GM23248 (cell line): ENCODE results near the gene PCDH1. TPM values are rescaled to one million over a fixed set of nuclear protein-coding genes. Genes with fewer than 3 reads are reported as not detected.

ENCODE experiments used
- DNase-seq: peaks from one replicate; pipeline ENCODE4 v3.0.0-alpha.2; 2015
- H2AFZ ChIP-seq: fragments of 200-600 bp; sonication (generic); 2 replicates; pipeline ENCODE4 v1.6.1; 2016; ENCODE audit warnings: antibody characterized with exemption
- H3F3A ChIP-seq: fragments of 200-600 bp; sonication (generic); 2 replicates; pipeline ENCODE4 v1.6.1; 2016; ENCODE audit warnings: mild to moderate bottlenecking, antibody characterized with exemption, mixed run types; ENCODE audit not compliant: insufficient read depth
- H3K27ac ChIP-seq: fragments of 200-600 bp; sonication (generic); 2 replicates; pipeline ENCODE4 v1.5.1; 2016; ENCODE audit warnings: mild to moderate bottlenecking
- H3K27me3 ChIP-seq: fragments of 200-600 bp; sonication (generic); replicated peaks from 2 replicates; pipeline ENCODE4 v1.6.1; 2016; ENCODE audit warnings: mild to moderate bottlenecking; ENCODE audit not compliant: insufficient read depth
- H3K36me3 ChIP-seq: fragments of 200-600 bp; sonication (generic); 2 replicates; pipeline ENCODE4 v1.6.1; 2016; ENCODE audit warnings: low read depth, mild to moderate bottlenecking
- H3K4me1 ChIP-seq: fragments of 200-600 bp; sonication (generic); 2 replicates; pipeline ENCODE4 v1.6.1; 2016; ENCODE audit warnings: mild to moderate bottlenecking; ENCODE audit not compliant: insufficient read depth
- H3K4me2 ChIP-seq: fragments of 200-600 bp; sonication (generic); one replicate; pipeline ENCODE4 v1.6.1; 2016; ENCODE audit warnings: mild to moderate bottlenecking; ENCODE audit not compliant: unreplicated experiment
- H3K4me3 ChIP-seq: fragments of 200-600 bp; sonication (generic); 2 replicates; pipeline ENCODE4 v1.5.1; 2016; ENCODE audit warnings: mild to moderate bottlenecking
- H3K79me2 ChIP-seq: fragments of 200-600 bp; sonication (generic); 2 replicates; pipeline ENCODE4 v1.6.1; 2016; ENCODE audit warnings: mild to moderate bottlenecking; ENCODE audit not compliant: insufficient read depth
- H3K9ac ChIP-seq: fragments of 200-600 bp; sonication (generic); 2 replicates; pipeline ENCODE4 v1.6.1; 2016; ENCODE audit warnings: mild to moderate bottlenecking
- H3K9me2 ChIP-seq: fragments of 200-600 bp; sonication (generic); 2 replicates; pipeline ENCODE4 v1.6.1; 2016; ENCODE audit warnings: mixed run types, mild to moderate bottlenecking, moderate library complexity; ENCODE audit not compliant: insufficient read depth
- H3K9me3 ChIP-seq: fragments of 200-600 bp; sonication (generic); one replicate; pipeline ENCODE4 v1.6.1; 2017; ENCODE audit warnings: low read depth
- H4K20me1 ChIP-seq: fragments of 200-600 bp; sonication (generic); 2 replicates; pipeline ENCODE4 v1.6.0; 2016; ENCODE audit not compliant: insufficient read depth
- EZH2 ChIP-seq: fragments of 200-600 bp; sonication (generic); IDR thresholded peaks from 2 replicates; pipeline ENCODE4 v1.6.1; 2018; ENCODE audit warnings: antibody characterized with exemption, mild to moderate bottlenecking; ENCODE audit not compliant: insufficient read depth, poor library complexity, severe bottlenecking
- EZH2phosphoT487 ChIP-seq: fragments of 200-600 bp; sonication (generic); IDR thresholded peaks from 2 replicates; pipeline ENCODE4 v1.6.1; 2018; ENCODE audit warnings: antibody characterized with exemption, moderate library complexity, mild to moderate bottlenecking, low read depth; ENCODE audit not compliant: insufficient read depth
- WGBS, 2 experiments: methylation state at CpG; one replicate each; pipeline ENCODE4 v1.1.6; 2015 to 2017; ENCODE audit warnings: low lambda C conversion rate in 2 of 2, low coverage in 1 of 2; ENCODE audit errors: missing lambda C conversion rate in 2 of 2; 5-methylcytosine and 5-hydroxymethylcytosine counted together
- in situ Hi-C: fragments of 300-500 bp; cut with MboI; formaldehyde crosslinking; loops from 2 replicates; pipeline ENCODE4 v1.15.0; 2020
- polyA plus RNA-seq: library from polyadenylated mRNA; unstranded; fragments of >200 nt; fragmentation: Nextera tagmentation; extraction: Ambion mirVana; gene quantifications from 2 replicates; pipeline ENCODE4 v1.2.1, GENCODE V29; 2016
- total RNA-seq: library from RNA; depleted of rRNA; stranded (reverse); fragments of >200 nt; shearing (Covaris generic); gene quantifications from 2 replicates; pipeline ENCODE4 v1.2.3, GENCODE V29; 2014

Gene PCDH1
- total and polyA plus RNA-seq, 2 experiments from 2014 or later, result 1.6 to 3.5 TPM

GRCh38 chr5:141904551-141904950, 26.3 kb upstream of the PCDH1 start:
- no peak overlapping the region for H3K4me2 ChIP-seq
- TF ChIP-seq EZH2phosphoT487 (no peak), EZH2 (no peak)
- H3K79me2 ChIP-seq, result no peaks in the 10 kb centered on the region
- in situ Hi-C loops, result no loop called here
- H3K36me3 ChIP-seq, result no peaks in the 10 kb centered on the region
- peaks cover 13% of the 10 kb centered on the region for H3F3A ChIP-seq
- no peaks in the 10 kb centered on the region; the same call in 1 of the 2 replicates for H4K20me1 ChIP-seq
- H3K27me3 ChIP-seq, result no peaks in the 10 kb centered on the region
- H3K27ac ChIP-seq, result no peak overlapping the region
- no peaks in the 10 kb centered on the region for H3K9me3 ChIP-seq
- H3K9ac ChIP-seq, result no peak overlapping the region
- H2AFZ ChIP-seq, result no peak overlapping the region
- DNase-seq, result no peak
- 60 to 64% methylated on average over 5 of the region's 5 CpGs for WGBS, 2 experiments
- H3K9me2 ChIP-seq, result no peaks in the 10 kb centered on the region
- peaks cover 11% of the 10 kb centered on the region for H3K4me1 ChIP-seq
- no peak overlapping the region for H3K4me3 ChIP-seq

DNA sequence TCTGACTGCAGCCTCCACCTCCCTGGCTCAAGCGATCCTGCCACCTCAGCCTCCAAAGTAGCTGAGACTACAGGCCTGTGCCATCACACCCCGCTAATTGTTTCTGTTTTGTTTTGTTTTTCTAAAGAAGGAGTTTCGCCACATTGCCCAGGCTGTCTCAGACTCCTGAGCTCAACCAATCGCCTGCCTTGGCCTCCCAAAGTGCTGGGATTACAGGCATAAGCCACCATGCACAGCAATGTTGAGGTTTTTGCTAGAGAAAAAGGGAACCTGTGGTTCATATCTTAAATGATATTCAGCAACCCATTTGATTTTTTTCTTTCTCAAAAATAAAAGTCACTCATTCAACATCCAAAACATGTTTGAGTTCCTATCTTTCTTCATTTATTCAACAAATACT, 25.1 kb upstream of the PCDH1 start:
- peaks cover under 1% of the 10 kb centered on the region; the same call in 1 of the 2 replicates for H3F3A ChIP-seq
- no peak overlapping the region for H3K9ac ChIP-seq
- no peak overlapping the region for H3K4me3 ChIP-seq
- no peaks in the 10 kb centered on the region for H3K27me3 ChIP-seq
- H2AFZ ChIP-seq, result no peak overlapping the region
- H3K4me2 ChIP-seq, result no peak overlapping the region
- H3K9me3 ChIP-seq, result no peaks in the 10 kb centered on the region
- H3K27ac ChIP-seq, result no peak overlapping the region
- H3K36me3 ChIP-seq, result no peaks in the 10 kb centered on the region
- DNase-seq, result no peak
- 54 to 66% methylated on average over 4 of the region's 4 CpGs for WGBS, 2 experiments
- H3K9me2 ChIP-seq, result no peaks in the 10 kb centered on the region
- no peaks in the 10 kb centered on the region for H3K79me2 ChIP-seq
- TF ChIP-seq EZH2 (no peak), EZH2phosphoT487 (no peak)
- no peaks in the 10 kb centered on the region for H4K20me1 ChIP-seq
- in situ Hi-C loops, result no loop called here
- H3K4me1 ChIP-seq, result no peaks in the 10 kb centered on the region; the same call in 1 of the 2 replicates

DNA sequence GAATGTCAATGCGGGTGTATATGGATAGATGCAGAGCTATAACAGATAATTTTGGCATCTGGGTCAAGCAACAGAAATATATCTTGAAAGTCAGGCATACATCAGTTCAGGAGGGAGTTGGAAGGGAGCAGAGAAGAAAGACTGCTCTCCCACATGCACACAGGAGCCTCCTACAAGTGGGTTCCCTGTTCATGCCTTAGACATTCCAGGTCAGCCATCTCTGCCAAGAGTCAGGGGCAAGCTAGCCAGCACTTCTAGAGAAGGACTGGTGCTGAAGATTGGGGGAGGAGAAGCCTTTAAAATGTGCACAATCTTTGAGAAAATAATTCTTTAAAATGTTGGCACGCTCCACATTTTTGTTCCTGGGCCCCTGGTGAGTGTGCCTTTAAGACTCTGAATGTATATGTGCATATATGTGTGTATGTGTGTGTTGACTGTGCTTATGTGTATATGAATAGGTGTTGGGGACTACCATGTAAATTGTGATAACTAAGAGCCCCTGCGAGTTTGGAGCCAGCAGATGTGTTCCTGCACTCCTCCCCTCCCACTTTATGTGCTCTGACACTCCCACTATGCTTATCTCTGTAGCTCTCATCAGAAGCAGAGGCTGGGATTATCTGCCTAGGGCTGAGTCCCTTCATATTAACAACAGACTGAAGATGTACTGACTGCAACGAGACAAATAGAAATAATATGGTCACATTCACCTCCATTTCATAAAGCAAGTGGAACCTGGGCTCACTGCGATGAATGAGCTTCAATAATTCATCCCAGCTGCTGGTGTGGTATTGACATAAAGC, 24.0 kb upstream of the PCDH1 start:
- Histone ChIP-seq H3K36me3 (no peaks in the 10 kb centered on the region), H3K27ac (no peak overlapping the region), H3F3A (no peaks in the 10 kb centered on the region), H3K4me3 (no peak overlapping the region), H3K4me1 (no peaks in the 10 kb centered on the region), H3K9ac (no peak overlapping the region), H3K9me3 (no peaks in the 10 kb centered on the region), H4K20me1 (no peaks in the 10 kb centered on the region), H3K4me2 (no peak overlapping the region), H3K9me2 (no peaks in the 10 kb centered on the region), H2AFZ (no peak overlapping the region), H3K79me2 (no peaks in the 10 kb centered on the region), H3K27me3 (no peaks in the 10 kb centered on the region)
- TF ChIP-seq EZH2 (no peak), EZH2phosphoT487 (no peak)
- in situ Hi-C loops, result no loop called here
- no peak for DNase-seq
- WGBS, 2 experiments, result 49 to 55% methylated on average over 5 of the region's 5 CpGs

DNA sequence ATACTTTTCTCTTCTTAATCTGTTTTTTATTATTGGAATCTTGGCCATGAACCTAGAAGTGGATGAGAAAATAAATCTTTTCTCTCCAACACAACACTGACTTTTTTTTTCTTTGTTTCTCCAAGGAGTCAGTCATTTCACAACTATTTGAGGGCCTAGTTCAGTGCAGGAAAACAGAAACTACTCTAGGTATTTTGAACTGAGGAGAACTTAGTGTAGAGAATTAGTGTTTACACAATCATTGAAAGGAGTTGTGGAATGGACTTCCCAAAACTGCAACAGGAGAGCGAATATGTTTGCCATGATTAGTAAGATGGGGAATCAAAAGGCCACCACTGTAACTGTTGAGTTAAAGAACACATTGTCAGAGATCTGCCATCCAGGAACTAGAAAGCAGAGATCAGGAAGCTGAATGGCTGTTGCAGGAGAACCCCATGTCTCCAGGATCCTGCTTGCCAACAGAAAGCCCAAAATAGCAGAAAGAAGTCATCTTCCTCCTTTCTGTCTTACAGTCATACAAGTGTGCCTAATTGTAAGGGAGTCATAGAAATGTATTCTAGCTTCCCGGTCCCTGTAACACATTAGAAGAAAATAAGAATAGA, 20.3 kb upstream of the PCDH1 start:
- Histone ChIP-seq H3K4me1 (no peaks in the 10 kb centered on the region), H3K4me2 (no peak overlapping the region), H4K20me1 (no peaks in the 10 kb centered on the region), H3K79me2 (no peaks in the 10 kb centered on the region), H3K9ac (no peak overlapping the region), H3K9me3 (no peaks in the 10 kb centered on the region), H3K27me3 (no peaks in the 10 kb centered on the region; the same call in 1 of the 2 replicates), H3F3A (no peaks in the 10 kb centered on the region), H2AFZ (0 out of 2 replicates have a peak overlapping the region, but pooled peaks have one; percentile 20), H3K27ac (no peak overlapping the region), H3K36me3 (no peaks in the 10 kb centered on the region), H3K9me2 (no peaks in the 10 kb centered on the region), H3K4me3 (no peak overlapping the region)
- TF ChIP-seq EZH2 (no peak), EZH2phosphoT487 (no peak)
- DNase-seq, result no peak
- 33 to 47% methylated on average over 2 of the region's 2 CpGs for WGBS, 2 experiments
- in situ Hi-C loops, result no loop called here
